ENCODE results near the gene ABI3BP.

DNA sequence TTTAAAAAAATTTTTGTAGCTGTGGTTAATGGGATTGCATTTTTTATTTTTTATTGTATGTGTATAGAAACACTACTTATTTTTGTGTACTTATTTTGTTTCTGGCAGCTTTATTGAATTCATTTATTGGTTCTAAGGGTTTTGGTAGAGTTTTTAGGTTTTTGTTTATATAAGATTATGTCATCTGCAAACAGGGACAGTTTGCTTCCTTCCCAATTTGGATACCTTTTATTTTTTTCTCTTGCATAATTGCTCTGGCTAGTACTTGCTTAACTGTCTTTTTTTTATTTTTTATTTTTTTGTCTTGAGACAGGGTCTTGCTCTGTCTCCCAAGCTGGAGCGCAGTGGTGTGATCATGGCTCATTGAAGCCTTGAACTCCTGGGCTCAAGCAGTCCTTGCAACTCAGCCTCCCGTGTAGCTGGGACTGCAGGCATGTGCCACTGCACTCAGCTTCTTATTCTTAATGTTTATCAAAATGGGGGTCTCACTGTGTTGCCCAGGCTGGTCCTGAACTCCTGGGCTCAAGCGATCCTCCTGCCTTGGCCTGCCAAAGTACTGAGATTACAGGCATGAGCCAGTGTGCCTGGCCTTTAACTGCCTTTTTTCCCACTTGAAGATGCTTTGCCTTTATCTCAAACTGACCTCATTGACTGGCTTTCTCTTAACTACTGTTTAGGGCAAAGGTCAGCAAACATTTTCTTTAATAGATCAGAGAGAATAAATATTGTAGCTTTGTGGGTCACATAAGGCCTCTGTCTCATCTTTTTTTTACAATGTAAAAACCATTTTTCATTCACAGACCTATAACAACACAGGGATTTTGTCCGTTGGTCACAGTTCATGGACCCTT is 275.4 kb downstream of the ABI3BP start:
- TF ChIP-seq POLR2AphosphoS5 (IDR thresholded peaks at IDR 0.05; ENCODE audit: low read depth, low read length) (no peak), POLR2A (IDR thresholded peaks at IDR 0.05; ENCODE audit: low read depth, low read length) (no peak), TAF1 (IDR thresholded peaks at IDR 0.05; ENCODE audit: low read depth, low read length) (no peak)
